ENCODE data around the gene BTBD3.

BTBD3 gene

GRCh38 chr20:11917663-11918062, at the start of gene BTBD3:
BTBD3 (plus strand) TSS chr20:11917893; CDS start chr20:11918276, 383 bp downstream.
- DNase-seq (ENCODE audit: low spot score): no peak

GRCh38 chr20:11869641-11870040, 48.1 kb upstream of the BTBD3 start:
- no peak for DNase-seq (ENCODE audit: low spot score)

GRCh38 chr20:11870411-11870810, 47.3 kb upstream of the BTBD3 start:
- DNase-seq (ENCODE audit: low spot score): no peak

DNA sequence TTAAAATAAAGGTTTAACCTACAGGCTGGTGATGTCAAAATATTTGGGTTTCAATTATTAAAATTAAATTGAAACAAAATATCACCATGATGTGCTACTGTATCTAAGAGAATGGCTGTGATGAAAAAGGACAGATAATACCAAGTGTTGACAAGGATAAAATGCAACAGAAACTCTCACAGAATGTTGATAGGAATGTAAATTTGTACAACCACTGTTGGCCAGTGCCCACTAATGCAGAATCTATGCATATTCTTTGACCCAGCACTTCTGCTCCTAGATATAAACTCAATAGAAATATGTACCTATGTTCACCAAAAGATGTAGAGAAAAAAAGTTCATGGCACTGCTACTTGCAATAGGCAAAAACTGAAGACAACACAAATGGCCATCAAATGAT, 41.1 kb upstream of the BTBD3 start:
- DNase-seq (ENCODE audit: low spot score): no peak

DNA sequence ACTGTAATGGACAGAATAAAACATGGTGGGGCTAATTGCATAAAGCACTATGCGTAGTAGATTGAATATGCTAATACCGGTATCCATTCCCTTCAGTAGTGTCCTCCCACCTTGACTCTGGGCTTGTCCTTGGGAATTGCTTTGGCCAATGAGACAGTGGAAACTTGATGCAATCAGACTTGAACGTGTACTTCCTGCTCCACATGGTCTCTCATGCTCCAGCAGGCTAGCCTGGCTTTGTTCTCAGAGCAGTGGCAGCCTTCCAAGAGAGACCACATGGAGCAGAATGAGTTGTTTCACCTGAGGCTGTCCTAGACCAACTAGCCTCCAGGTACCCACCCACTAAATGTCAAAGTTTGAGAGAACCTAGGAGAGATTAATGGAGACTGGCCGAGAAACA, 37.0 kb upstream of the BTBD3 start:
- DNase-seq (ENCODE audit: low spot score): no peak

DNA sequence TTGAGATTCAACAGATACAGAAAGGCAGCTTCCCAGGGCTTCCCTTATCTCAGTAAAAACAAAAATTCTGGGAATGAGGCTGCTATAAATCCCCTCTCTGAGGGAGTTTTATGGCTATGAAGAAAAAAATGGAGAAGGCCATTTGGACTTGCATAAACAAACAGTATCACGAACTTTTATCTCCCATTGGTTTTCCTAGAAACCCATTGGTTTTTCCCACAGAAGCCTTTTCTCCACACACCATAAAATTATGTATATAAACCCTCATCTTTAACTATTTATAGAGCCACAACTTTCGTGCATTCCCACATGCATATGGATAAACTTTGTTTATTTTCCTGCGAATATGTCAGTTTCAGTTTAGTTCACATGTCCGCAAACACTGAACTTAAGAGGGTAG, 36.2 kb upstream of the BTBD3 start:
- no peak for DNase-seq (ENCODE audit: low spot score)

DNA sequence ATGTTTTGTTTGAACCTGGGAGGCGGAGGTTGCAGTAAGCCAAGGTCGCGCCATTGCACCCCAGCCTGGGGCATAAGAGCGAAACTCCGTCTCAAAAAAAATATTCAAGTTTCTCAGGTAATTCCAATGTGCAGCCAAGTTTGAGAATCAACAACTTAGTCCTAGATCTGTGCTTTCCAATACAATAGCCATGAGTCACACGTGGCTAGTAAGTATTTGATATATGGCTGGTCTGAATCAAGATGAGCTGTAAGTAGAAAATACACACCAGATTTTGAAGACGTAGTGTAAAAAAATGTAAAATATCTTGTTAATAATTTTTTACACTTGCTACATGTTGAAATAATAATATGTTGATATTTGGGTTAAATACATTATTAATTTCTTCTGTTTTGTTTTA, 35.0 kb upstream of the BTBD3 start:
- no peak for DNase-seq (ENCODE audit: low spot score)

DNA sequence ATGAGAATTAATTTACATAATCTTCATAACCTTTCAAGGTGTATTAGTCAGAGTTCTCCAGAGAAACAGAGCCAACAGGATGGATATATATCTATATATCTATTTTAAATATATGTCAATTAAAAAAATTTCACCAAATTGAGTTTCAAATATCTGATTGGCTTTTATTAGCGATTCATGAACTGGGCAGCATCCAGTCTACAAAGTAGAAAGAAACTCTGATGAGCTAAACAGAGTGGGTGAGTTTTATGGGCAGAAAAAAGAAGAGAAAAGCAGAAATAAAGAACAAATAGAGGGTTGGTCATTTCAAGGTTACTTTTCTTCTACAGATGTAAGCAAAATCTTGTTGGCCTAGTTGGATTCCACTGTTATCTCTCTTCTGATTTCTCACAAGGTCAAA, 29.0 kb upstream of the BTBD3 start:
- no peak for DNase-seq (ENCODE audit: low spot score)

DNA sequence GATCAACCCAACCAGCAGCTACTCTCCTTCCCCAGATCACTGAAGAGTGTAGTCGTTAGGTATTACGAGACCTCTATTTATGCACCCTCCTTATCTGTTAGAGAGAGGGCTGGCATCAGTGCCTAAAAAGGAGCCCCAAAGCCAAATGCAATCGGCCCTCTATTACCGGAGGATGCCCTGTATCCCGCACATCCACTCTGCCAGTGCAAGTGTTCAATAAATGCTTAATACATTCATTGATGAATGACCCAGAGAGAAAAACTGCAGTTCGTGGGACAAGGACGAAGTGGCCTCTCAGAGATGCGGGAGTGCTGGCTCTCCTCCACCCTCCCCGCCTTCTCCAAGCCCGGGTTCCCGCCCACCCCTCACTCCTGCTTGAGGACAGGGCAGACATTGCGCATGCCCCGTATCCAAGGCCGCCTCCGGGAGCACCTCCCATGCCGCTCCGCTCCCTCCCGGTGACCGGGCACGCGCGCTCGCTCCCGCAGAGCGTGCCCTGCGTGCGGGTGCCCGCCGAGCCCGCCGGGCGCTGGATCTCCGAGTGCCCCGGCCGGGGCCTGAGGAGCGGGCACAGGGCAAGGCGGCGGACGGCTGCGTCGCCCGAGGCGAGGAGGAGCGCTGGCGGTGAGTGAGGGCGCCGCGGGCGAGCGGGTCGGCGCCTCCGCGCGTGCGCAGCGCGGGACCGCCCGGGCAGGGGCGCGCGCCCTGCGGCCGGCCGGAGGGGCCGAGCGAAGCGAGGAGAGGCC, 27.2 kb upstream of the BTBD3 start:
- DNase-seq (ENCODE audit: low spot score): peak; percentile 90

- DNase-seq (ENCODE audit: low spot score): peak; percentile 83
These were observed 26.5 kb upstream of the BTBD3 start for GRCh38 chr20:11891077-11891775.

DNA sequence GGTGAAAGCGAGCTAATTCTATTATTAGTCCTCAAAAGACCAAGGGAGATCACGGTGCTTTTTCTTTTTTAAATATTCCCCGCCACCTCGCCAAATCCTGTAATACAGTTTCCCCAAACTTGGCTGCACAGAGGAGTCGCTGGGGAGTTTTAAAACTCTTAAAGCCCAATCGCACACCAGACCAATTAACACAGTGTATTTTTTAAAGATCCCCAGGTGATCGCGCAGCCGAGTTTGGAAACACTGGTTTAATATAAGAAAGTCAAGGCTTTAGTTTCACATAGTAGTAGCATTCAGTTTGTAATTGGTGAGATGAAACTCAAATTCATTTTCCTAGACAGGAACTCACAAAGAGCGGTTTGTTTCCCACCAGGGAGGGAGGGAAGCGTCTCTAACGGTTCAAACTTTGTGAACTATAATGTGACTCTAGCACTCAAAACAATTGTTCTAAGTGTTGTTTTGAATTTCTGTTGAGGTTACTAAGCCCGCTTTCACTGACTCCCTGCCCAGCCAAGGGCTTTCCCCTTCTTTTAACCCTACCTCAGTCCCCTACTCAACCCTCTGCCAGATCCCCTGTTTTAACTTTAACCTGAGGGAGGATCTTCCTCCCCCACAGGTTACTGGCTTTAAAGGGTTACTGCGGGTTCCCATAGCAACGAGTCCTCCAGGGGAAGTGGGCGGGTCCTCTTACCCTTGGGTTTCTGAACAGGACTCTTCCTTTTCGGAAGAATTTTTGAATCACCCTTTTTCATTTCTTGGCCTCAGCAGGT, 25.7 kb upstream of the BTBD3 start:
- peak; percentile 83 for DNase-seq (ENCODE audit: low spot score)

- DNase-seq (ENCODE audit: low spot score): no peak
These were observed 23.6 kb upstream of the BTBD3 start for GRCh38 chr20:11894062-11894461.

- no peak for DNase-seq (ENCODE audit: low spot score)
These were observed 21.8 kb upstream of the BTBD3 start for GRCh38 chr20:11895861-11896387.

GRCh38 chr20:11901127-11901526, 16.6 kb upstream of the BTBD3 start:
- no peak for DNase-seq (ENCODE audit: low spot score)

- no peak for DNase-seq (ENCODE audit: low spot score)
These were observed 15.4 kb upstream of the BTBD3 start for GRCh38 chr20:11902285-11902697.

DNA sequence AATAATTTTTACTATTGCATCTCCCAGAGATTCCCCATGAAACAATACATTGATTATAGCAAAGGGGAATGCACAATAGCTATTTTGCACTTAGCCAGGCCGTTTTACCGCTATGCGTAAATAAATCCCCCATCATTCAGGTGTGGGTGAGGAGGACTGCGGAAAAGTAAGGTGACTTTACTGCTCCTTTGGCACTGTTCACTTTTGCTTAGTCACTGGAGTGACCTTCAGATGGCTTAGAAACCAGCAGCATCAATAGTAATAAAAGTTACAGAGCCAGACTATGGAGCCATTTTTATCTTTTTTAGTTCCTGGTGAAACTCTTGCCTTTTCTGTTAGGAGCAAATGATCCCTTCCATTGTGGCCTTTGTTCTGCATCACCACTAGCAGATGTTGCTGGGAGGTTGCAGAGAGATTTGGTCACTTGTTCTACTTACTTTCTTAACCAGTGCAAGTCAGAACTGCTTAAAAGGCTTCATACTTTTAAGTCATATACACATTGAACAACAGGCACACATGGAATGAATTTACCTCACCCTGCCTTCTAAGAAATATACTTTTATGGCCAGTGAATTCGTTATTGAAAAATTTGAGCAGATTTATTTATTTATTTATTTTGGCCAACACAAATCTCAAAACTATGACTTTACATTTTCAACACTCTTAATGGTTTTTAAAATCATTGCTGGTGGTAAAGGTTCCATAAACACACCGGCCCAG, 12.1 kb upstream of the BTBD3 start:
- DNase-seq (ENCODE audit: low spot score): no peak

DNA sequence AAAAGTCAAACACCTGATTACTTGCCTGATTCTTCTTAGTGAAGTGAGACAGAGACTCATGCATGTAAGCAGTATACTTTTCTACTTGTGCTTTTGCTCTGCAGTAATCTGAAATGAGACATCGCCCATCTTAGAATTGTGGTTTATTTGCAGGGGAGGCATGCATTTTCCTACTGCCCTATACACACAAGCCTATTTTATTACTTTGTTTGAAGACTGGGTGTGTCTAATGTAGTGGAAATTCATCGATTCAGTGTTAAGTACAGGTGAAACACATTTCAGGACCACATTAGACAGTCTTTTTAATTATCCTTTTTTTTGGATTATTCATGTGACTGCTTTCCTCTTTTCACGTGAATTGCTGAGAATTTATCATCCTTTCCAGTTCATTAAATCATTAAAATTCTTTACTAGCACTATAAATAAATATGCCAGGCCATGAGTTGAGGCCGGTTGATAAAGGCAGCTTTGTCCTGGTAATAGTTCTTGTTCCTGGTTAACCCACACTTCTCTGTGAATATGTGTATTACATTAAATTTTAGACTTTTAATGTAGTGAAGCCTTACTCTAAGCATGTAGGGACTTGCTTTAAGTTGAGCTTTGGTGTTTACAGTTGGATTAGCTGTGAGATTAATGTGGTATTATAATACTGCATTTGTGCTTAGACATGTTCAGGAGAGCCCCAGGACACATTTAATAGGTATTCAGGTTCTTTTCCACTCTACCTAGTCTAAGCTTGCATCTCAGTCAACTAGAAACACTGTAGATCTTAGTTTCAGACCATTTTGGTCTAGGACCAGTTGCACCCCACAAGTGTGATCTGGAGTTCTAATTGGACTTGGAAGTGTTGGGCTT, 10.8 kb upstream of the BTBD3 start:
- DNase-seq (ENCODE audit: low spot score): peak; percentile 60

DNA sequence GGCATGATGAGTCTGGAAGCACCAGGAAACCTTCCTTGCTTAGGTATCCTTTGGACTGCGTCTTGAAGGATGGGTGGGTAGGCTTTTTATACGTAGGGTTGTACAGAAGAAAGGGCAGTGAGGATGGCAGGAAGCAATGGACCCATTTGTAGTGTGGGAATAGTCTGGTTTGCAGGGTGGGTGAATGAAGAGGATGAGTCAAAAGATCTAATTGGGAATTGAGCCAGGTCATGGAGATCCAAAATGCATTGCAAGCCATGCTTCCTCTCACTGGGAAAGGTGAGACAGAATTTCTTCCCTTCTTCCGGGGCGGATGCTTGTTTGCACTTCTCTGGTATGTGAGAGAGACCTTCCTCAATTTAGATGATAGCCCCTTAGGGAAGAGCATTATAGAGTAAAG, 10.1 kb upstream of the BTBD3 start:
- no peak for DNase-seq (ENCODE audit: low spot score)

- no peak for DNase-seq (ENCODE audit: low spot score)
These were observed 5.6 kb upstream of the BTBD3 start for GRCh38 chr20:11912013-11912658.

DNA sequence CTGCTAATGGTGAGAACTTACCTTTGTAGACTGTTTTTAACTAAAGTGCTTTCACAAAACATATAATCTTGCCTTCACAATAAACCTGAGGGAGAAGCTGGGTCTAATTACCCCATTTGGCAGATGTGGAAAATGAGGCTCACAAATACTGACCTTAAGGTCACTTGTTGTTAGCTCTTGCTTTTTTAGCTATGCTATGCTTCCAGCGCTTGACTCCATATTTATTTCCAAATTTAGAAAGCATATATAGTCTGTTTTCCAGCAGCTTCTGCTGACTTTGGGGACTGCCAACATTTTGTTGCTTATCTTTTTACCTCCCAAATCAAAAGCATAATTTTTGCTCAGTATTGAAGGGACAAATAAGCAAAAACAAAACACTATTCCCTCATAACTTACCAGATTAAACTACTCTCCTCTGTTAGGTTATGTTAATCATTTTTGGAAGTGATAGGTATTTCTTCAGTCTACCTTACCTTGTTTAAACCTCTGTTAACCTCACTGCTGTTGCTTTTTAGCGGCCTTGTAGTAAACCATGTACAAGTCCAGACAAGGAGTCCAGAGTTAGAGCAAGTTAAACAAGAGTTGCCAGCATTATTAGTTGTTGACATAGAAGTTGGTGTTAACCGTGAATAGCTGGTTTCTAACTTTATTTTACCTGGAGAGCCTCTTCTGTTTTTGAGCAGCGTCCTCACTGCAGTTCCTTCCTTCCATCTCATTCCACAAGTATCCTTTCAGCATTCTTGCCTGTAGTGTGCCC, 4.9 kb upstream of the BTBD3 start:
- DNase-seq (ENCODE audit: low spot score): no peak

All from COLO829 (cell line).